Activated CD8-positive, alpha-beta memory T cell treated with anti-CD3 and anti-CD28 coated beads for 4 hours (primary cell): ENCODE results near the gene APPBP2.
"Not testable (repeated sequence)": the region's sequence is repeated elsewhere in the genome, so short reads cannot be mapped to it uniquely, and the experiment has no call there.

Experiments
- DNase-seq, 2 donors: peaks; one replicate each; pipeline ENCODE4 v3.0.0-alpha.2; 2020; ENCODE audit warnings: low read depth in 2 of 2

Gene APPBP2

GRCh38 chr17:60525685-60526514 lies at the start of gene APPBP2:
Gene APPBP2 (minus strand): TSS chr17:60526242. CDS start chr17:60525931, 311 bp downstream.
- DNase-seq = peak; percentile 45 to 48

- DNase-seq = no peak
Observed at GRCh38 chr17:60573236-60574051, 47.4 kb upstream of the APPBP2 start.

GRCh38 chr17:60565233-60565632 lies 39.2 kb upstream of the APPBP2 start:
- no peak for DNase-seq

- no peak for DNase-seq
Observed at GRCh38 chr17:60563743-60564142, 37.7 kb upstream of the APPBP2 start.

GRCh38 chr17:60562421-60562820 lies 36.4 kb upstream of the APPBP2 start:
- DNase-seq = no peak

GRCh38 chr17:60560860-60561257 lies 34.8 kb upstream of the APPBP2 start:
- DNase-seq = no peak

- DNase-seq = no peak
Observed at GRCh38 chr17:60559995-60560859, 34.2 kb upstream of the APPBP2 start.

GRCh38 chr17:60559659-60559994 lies 33.6 kb upstream of the APPBP2 start:
- DNase-seq = no peak

GRCh38 chr17:60557805-60558204 lies 31.8 kb upstream of the APPBP2 start:
- no peak for DNase-seq

- no peak for DNase-seq
Observed at GRCh38 chr17:60555786-60556185, 29.7 kb upstream of the APPBP2 start.

- no peak for DNase-seq
Observed at GRCh38 chr17:60554377-60554788, 28.3 kb upstream of the APPBP2 start.

GRCh38 chr17:60552255-60552654 lies 26.2 kb upstream of the APPBP2 start:
- not testable (repeated sequence) for DNase-seq

- no peak for DNase-seq
Observed at GRCh38 chr17:60548990-60549389, 22.9 kb upstream of the APPBP2 start.

- DNase-seq = no peak
Observed at GRCh38 chr17:60545465-60546191, 19.6 kb upstream of the APPBP2 start.

GRCh38 chr17:60542071-60542470 lies 16.0 kb upstream of the APPBP2 start:
- DNase-seq = no peak

GRCh38 chr17:60540460-60540859 lies 14.4 kb upstream of the APPBP2 start:
- DNase-seq = no peak

GRCh38 chr17:60539807-60540206 lies 13.8 kb upstream of the APPBP2 start:
- no peak for DNase-seq

- DNase-seq = no peak
Observed at GRCh38 chr17:60538726-60539125, 12.7 kb upstream of the APPBP2 start.

- no peak for DNase-seq
Observed at GRCh38 chr17:60535382-60536279, 9.6 kb upstream of the APPBP2 start.

- no peak for DNase-seq
Observed at GRCh38 chr17:60534613-60535157, 8.6 kb upstream of the APPBP2 start.
